ENCODE measurements around the gene EDC4.

- TF ChIP-seq POLR2A (IDR thresholded peaks at IDR 0.05), result no peak
- TF ChIP-seq CTCF (IDR thresholded peaks at IDR 0.05), result no peak
Observed at GRCh38 chr16:67879462-67879861, 6.6 kb downstream of the EDC4 start.

Measured in adrenal gland (tissue), 5 donors.